ENCODE measurements around the gene TUBE1. TPM values are rescaled to one million over a fixed set of nuclear protein-coding genes. Genes with fewer than 3 reads are reported as not detected.

Gene TUBE1
- polyA plus RNA-seq, 1 experiment = 24.3 TPM

GRCh38 chr6:112096901-112097300 is 9.6 kb upstream of the TUBE1 start:
- ChIA-PET CTCF (interaction anchor here (1.3 kb wide), 1 partner anchor 11 kb away, joined by 4 read pairs; no protein-coding TSS in a partner anchor), POLR2A (no interaction called here)
- Histone ChIP-seq H3K27ac (ENCODE audit: low read depth, low read length) (no peak overlapping the region), H3K4me3 (ENCODE audit: low read depth, low read length) (no peak overlapping the region), H3K9me3 (ENCODE audit: control insufficient read depth, insufficient read depth, low read length) (no peaks in the 10 kb centered on the region), H3K27me3 (ENCODE audit: control insufficient read depth, insufficient read depth, low read length) (no peaks in the 10 kb centered on the region)
- TF ChIP-seq, protein P1, sequence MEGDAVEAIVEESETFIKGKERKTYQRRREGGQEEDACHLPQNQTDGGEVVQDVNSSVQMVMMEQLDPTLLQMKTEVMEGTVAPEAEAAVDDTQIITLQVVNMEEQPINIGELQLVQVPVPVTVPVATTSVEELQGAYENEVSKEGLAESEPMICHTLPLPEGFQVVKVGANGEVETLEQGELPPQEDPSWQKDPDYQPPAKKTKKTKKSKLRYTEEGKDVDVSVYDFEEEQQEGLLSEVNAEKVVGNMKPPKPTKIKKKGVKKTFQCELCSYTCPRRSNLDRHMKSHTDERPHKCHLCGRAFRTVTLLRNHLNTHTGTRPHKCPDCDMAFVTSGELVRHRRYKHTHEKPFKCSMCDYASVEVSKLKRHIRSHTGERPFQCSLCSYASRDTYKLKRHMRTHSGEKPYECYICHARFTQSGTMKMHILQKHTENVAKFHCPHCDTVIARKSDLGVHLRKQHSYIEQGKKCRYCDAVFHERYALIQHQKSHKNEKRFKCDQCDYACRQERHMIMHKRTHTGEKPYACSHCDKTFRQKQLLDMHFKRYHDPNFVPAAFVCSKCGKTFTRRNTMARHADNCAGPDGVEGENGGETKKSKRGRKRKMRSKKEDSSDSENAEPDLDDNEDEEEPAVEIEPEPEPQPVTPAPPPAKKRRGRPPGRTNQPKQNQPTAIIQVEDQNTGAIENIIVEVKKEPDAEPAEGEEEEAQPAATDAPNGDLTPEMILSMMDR (IDR thresholded peaks at IDR 0.05; ENCODE audit: low read depth, low read length) = no peak
- DNase-seq (ENCODE audit: low read depth, low spot score) = no peak

- CTCF ChIA-PET = interaction anchor here (1.2 to 2.2 kb wide), 7 partner anchors 14 to 378 kb away, joined by 3 to 9 read pairs (median 7); no protein-coding TSS in a partner anchor
- DNase-seq (ENCODE audit: low read depth, low spot score) = no peak
Observed at GRCh38 chr6:112087916-112088315, 634 bp upstream of the TUBE1 start.

GRCh38 chr6:112086744-112087135 is 542 bp downstream of the TUBE1 start:
- no peaks in the 10 kb centered on the region for H3K9me3 ChIP-seq (ENCODE audit: control insufficient read depth, insufficient read depth, low read length)
- DNase-seq (ENCODE audit: low read depth, low spot score) = no peak
- H3K27me3 ChIP-seq (ENCODE audit: control insufficient read depth, insufficient read depth, low read length) = no peaks in the 10 kb centered on the region
- H3K4me3 ChIP-seq (ENCODE audit: low read depth, low read length) = peak overlapping the region; percentile 84
- TF ChIP-seq, protein P1 (IDR thresholded peaks at IDR 0.05; ENCODE audit: low read depth, low read length) = peak; percentile 46
- ChIA-PET CTCF (interaction anchor here (0.5 to 2.7 kb wide), 19 partner anchors 9 to 1850 kb away, joined by 3 to 9 read pairs (median 4); no protein-coding TSS in a partner anchor), POLR2A (interaction anchor here (0.6 kb wide), 1 partner anchor 82 kb away, joined by 6 read pairs; no protein-coding TSS in a partner anchor)
- H3K27ac ChIP-seq (ENCODE audit: low read depth, low read length) = peak overlapping the region; percentile 48

More at GRCh38 chr6:112087916-112088315, 634 bp upstream of the TUBE1 start:
- Histone ChIP-seq H3K27ac (ENCODE audit: low read depth, low read length) (peak overlapping the region; percentile 76), H3K9me3 (ENCODE audit: control insufficient read depth, insufficient read depth, low read length) (no peaks in the 10 kb centered on the region), H3K27me3 (ENCODE audit: control insufficient read depth, insufficient read depth, low read length) (no peaks in the 10 kb centered on the region), H3K4me3 (ENCODE audit: low read depth, low read length) (peak overlapping the region; percentile 84)
- POLR2A ChIA-PET = interaction anchor here (0.6 kb wide), 2 partner anchors 504 to 1362 kb away, joined by 3 read pairs; no protein-coding TSS in a partner anchor
- TF ChIP-seq, protein P1 (IDR thresholded peaks at IDR 0.05; ENCODE audit: low read depth, low read length) = no peak

- ChIA-PET POLR2A (no interaction called here), CTCF (interaction anchor here (0.6 to 2.7 kb wide), 8 partner anchors 11 to 1851 kb away, joined by 3 to 9 read pairs (median 4); no protein-coding TSS in a partner anchor)
- DNase-seq (ENCODE audit: low read depth, low spot score) = no peak
- H3K27me3 ChIP-seq (ENCODE audit: control insufficient read depth, insufficient read depth, low read length) = no peaks in the 10 kb centered on the region
- no peaks in the 10 kb centered on the region for H3K9me3 ChIP-seq (ENCODE audit: control insufficient read depth, insufficient read depth, low read length)
- TF ChIP-seq, protein P1 (IDR thresholded peaks at IDR 0.05; ENCODE audit: low read depth, low read length) = no peak
- no peak overlapping the region for H3K27ac ChIP-seq (ENCODE audit: low read depth, low read length)
- no peak overlapping the region for H3K4me3 ChIP-seq (ENCODE audit: low read depth, low read length)
Observed at GRCh38 chr6:112085286-112086065, 1.8 kb downstream of the TUBE1 start.

GRCh38 chr6:112081569-112081968 is 5.7 kb downstream of the TUBE1 start:
- Histone ChIP-seq H3K4me3 (ENCODE audit: low read depth, low read length) (no peak overlapping the region), H3K9me3 (ENCODE audit: control insufficient read depth, insufficient read depth, low read length) (no peaks in the 10 kb centered on the region), H3K27ac (ENCODE audit: low read depth, low read length) (no peak overlapping the region), H3K27me3 (ENCODE audit: control insufficient read depth, insufficient read depth, low read length) (no peaks in the 10 kb centered on the region)
- ChIA-PET CTCF (no interaction called here), POLR2A (no interaction called here)
- no peak for DNase-seq (ENCODE audit: low read depth, low spot score)
- TF ChIP-seq, protein P1 (IDR thresholded peaks at IDR 0.05; ENCODE audit: low read depth, low read length) = no peak
